HG02610 (cell line): ENCODE data around the gene MXRA7.
"Not testable (repeated sequence)": the region's sequence is repeated elsewhere in the genome, so short reads cannot be mapped to it uniquely, and the experiment has no call there.

Experiments
- ATAC-seq: cut with Tn5 transposase; IDR thresholded peaks from one replicate; pipeline ENCODE4 v1.9.1; 2021; ENCODE audit warnings: mild to moderate bottlenecking, moderate library complexity; ENCODE audit not compliant: unreplicated experiment

The MXRA7 gene

DNA sequence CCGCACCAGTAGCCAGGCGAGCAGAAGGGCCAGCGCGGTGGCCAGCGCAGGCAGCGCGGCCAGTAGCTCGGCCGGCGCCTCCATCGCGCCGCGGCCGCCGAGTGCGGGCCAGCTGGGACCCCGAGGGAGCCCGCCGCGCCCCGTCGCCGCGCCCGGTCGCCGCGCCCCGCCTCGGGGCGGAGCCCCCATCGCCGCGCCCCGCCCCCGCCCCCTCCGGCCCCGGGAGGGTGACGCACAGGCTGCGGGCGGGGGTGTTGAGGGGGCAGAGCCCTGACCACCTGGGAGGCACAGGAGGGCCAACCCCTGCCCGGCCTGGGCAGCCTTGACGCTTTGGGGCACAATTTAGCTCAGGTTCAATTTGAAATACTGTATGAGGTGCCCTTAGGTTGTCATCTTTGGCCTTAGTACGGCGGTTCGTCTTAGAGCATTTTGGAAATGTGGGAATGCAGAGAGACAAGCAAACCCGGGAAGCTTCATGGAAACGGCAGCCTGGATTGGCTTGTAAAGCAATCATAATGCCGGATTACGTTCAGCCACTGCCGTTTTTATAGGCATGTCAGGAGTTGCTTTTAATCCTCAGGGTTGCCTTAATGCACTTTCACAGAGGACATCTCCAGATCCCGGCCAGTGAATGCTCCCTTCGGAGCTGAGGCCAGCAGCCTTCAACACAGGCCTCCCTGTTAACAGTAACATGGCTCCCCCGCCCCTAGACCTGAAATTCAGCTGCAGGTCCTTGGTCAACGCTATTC, at the start of gene MXRA7:
MXRA7 (minus strand) TSS at position 103 of the 749 bp plus-strand sequence; CDS start at position 84, 19 bp downstream.
- peak; percentile 48 for ATAC-seq

DNA sequence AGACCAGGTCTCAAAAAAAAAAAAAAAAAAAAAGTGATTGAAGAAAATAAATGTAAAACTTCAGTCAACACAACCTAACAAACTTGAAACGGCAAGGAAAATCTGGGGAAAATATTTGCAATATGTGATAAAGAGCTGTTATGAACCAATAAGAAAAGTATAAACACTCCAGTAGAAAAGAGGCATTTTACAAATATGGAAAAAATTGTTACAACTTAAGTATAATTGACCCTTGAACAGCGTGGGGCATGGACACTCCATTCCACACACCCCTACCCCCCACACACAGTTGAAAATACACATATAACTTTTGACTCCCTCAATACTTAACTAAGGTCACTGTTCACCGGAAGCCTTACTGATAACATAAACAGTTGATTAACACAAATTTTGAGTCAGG, 47.8 kb upstream of the MXRA7 start:
- ATAC-seq, result no peak

- ATAC-seq, result no peak
These were observed 46.5 kb upstream of the MXRA7 start for GRCh38 chr17:76757256-76757655.

DNA sequence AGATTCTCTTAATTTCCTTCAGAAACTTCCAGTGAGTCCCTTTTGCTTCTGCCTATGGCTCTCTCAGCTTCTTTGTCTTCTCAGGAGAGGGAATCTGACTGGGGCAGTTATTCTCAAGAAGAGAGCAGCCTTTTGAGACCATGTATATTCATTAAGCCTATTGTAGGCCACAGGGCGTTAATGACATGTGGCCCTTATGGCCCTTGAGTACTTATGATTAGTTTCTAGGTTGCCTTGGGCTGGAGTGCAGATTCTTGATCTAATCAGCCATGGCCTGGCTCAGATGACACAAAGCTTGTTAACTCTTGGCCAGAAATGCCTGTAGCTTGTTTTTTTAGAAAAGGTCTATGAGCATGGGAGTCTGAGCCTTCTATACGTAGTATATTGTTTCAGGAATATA, 44.5 kb upstream of the MXRA7 start:
- no peak for ATAC-seq

DNA sequence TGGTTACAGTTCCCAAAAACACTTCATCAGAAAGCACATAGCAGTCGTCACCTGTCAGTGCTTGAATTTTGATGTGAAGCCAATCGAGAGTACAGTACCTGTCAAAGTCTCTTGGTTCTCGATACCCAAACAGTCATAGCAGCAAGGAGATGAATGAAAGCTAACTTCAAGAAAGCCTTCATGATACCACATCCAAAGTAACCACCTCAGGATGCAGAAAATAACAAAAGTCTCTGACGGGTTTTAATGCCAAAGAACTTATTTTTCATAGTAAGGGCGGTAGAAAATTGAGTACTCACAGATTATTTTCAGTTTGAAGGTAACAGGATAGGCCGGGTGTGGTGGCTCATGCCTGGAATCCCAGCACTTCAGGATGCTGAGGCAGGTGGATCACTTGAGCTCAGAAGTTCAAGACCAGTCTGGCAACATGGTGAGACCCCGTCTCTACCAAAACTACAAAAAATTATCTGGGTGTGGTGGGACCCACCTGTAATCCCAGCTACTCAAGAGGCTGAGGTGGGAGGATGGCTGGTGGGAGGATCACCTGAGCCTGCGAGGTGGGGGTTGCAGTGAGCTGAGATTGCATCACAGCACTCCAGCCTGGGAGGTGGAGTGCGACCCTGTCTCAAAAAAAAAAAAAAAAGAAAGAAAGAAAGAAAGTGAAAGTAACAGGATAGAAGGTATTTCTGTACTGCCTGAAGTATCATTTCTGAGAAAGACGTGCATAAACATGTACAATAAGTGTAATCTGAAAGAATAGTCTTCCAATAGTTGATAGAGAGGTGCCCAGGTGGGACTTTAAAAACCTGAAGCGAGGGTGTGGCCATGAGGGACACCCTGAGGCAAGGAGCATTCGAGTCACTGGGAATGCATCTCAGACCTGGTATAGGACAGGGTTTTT, 42.5 kb upstream of the MXRA7 start:
- ATAC-seq, result no peak

- ATAC-seq, result no peak
These were observed 41.2 kb upstream of the MXRA7 start for GRCh38 chr17:76752006-76752405.

- no peak for ATAC-seq
These were observed 40.7 kb upstream of the MXRA7 start for GRCh38 chr17:76751416-76751993.

DNA sequence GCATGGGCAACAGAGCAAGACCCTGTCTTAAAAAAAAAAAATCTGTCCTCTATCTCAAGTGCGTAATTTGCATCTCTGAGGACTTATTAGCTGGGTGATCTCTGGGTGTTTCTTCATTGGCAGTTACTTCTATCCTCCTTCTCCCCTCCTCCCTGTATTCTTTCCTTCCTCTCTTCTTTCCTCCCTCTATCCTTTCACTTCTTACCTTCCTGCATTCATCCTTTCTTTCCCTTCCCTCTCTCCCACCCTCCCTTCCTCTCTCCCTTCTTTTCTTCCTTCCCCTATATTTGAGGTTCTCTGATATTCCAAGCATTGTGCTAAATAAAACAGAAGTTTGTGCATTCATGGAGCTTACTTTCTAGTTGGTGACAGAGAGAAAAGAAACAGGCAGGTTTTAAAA, 37.9 kb upstream of the MXRA7 start:
- no peak for ATAC-seq

DNA sequence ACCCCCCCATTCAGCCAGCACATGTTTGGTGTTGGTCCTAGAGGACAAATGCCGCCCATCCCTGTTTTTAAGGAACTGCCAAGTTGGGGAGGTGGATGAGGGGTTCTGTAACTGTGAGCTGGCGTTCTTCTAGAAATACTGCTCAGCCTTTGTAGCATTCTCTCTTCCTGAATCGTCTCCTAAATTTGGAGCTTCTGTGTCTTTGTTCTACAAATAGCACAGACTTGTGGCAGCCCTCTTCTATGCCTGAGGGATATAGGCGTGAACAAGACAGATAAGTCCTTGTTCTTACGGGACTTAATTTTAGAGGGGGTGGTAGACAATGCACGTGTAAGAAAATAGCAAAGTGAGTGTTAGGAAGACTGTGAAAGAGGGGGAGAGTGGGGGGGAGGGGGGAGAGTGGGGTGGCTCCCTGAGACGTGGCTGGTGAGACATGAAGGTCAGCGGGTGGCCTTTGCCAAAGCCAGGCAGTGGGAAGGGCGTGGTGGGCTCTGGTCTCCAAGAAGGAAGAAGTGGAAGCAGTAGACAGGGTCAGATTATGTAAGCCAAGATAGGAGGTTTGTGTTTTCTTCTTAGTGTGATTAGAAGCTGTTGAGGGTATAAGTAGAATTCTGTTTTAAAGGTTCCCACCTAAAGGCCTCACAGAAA, 37.1 kb upstream of the MXRA7 start:
- no peak for ATAC-seq

GRCh38 chr17:76745785-76746184, 35.0 kb upstream of the MXRA7 start:
- not testable (repeated sequence) for ATAC-seq

GRCh38 chr17:76744747-76745146, 34.0 kb upstream of the MXRA7 start:
- no peak for ATAC-seq

GRCh38 chr17:76742958-76743357, 32.2 kb upstream of the MXRA7 start:
- ATAC-seq, result no peak

DNA sequence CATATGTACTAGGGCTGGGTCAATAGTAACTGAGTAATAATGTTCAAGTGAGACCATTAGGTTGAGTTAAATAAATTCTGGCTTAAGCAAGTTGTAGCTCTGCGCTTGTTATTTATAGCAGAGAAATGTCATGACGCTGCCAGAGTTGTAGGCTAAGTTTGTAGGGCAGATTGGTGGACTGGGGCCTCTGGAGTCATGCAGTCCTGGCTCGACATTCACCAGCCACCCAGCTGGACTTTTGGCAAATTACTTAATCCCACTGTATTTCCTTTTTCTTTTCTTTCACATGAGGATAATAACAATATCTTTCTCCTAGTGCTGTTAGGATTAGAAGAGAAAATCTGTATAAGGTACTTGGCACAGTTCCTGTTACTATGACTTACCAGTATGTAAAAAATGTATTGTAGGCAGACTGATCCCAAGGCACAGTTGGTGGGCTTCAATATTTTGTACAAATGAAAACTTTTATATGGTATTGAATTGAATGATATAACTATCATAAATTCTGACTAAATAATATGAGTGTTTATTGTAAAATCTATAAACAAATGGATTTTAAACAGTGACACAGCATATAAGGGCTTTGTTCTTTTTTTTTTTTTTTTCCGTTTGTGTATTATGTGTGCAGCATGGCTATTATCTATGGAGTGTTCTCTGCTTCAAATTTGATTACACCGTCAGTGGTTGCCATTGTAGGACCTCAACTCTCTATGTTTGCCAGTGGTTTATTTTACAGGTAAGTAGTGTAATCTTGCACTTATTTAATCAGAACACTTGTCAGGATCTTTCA, 29.8 kb upstream of the MXRA7 start:
- ATAC-seq, result no peak

- not testable (repeated sequence) for ATAC-seq
These were observed 28.9 kb upstream of the MXRA7 start for GRCh38 chr17:76739568-76740115.

DNA sequence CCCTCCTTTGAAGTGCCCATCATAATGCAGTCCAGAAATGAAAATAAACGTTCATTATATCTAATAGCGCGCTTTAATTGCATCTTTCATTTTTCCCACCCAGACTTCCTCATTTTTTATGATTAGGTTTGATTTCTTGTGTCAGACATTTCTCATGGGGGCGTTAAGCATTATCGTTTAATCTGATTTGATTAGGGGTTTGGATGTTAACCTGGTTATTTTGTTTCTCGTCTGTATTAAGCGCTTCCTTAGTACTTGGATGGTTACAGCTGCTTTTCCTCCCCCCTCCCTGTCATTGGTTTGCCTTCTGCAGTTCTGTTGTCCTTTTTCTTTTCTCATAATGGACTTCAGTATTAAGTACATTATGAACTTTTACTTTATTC, 27.7 kb upstream of the MXRA7 start:
- no peak for ATAC-seq

GRCh38 chr17:76737676-76738467, 27.1 kb upstream of the MXRA7 start, which contains the start of gene MFSD11:
Gene MFSD11, plus strand, starts transcription at chr17:76738119. Its CDS starts 234 bp downstream, at chr17:76738353.
- peak; percentile 67 for ATAC-seq

- peak; percentile 62 for ATAC-seq
These were observed 26.4 kb upstream of the MXRA7 start, which contains the start of gene SRSF2 for GRCh38 chr17:76737082-76737675. Gene SRSF2, minus strand, starts transcription at chr17:76737331. Its CDS starts 171 bp downstream, at chr17:76737160.

DNA sequence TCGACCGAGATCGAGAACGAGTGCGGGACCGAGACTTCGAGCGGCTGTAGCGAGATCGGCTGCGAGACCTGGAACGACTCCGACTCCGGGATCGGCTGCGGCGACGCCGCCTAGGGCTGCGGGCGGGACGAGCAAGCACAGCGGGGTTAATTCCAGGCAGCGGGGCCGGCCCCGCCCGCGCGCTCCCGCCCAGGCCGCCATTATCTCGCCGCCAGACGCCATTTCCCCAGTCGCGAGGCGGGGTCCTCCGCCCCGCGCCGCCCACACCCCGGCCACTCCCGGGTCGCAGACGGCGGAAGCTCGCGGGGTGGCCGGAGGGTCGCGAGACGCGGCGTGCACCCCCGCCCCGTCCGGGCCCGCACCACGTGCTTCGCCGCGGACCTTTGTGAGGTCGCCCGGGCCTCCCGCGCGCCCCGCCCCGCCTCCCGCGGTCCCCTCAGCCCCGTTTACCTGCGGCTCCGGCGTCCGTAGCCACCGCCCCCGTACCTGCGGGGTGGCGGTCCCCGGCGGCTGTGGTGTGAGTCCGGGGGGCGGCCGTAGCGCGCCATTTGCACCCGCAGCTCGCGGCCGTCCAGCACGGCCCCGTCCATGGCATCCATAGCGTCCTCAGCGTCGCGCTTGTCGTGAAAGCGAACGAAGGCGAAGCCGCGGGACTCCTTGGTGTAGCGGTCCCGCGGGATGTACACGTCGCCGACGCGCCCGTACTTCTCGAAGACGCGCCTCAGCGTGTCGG, 25.8 kb upstream of the MXRA7 start:
- ATAC-seq, result peak; percentile 19
